HG03520 (cell line): ENCODE measurements around the gene HDHD5.

Source experiments
- ATAC-seq: cut with Tn5 transposase; IDR thresholded peaks from one replicate; pipeline ENCODE4 v1.9.1; 2021; ENCODE audit warnings: mild to moderate bottlenecking, moderate library complexity; ENCODE audit not compliant: unreplicated experiment

Gene HDHD5

DNA sequence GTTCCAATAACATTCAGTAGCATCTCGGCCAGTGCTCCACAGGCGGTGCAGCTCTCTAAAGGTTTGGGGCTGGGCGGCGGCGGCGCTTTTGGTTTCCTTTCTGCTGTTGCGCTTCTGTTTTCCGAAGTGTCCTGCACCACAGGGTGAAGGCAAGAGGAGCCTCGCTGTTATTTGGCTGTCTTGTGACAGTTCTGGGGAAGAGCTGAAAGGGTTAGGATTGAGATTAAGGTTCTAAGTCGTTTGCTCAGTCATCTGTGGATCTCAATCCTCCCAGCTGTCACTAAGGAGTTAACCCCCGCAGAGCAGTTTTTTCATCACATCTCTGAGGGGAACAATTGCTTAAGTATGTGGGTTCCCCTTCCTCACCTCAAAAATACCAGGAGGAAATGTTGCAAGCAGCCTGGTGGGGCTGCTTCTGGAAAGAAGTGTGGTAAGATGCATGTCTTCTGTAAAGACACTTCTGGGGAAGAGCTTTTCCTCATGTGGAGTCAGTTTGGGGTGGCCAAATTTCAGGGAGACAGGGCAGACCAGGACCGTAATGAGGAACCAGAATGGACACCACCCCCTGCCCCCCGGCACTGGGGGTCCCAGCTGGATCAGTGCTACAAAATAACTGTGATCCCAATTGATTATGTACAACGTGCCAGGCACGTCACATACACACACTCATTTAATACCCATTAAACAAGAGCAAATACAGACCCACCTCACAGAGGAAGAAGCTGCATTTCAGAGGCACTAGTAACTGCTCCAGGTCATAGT is 52.1 kb downstream of the HDHD5 start:
- ATAC-seq: no peak

DNA sequence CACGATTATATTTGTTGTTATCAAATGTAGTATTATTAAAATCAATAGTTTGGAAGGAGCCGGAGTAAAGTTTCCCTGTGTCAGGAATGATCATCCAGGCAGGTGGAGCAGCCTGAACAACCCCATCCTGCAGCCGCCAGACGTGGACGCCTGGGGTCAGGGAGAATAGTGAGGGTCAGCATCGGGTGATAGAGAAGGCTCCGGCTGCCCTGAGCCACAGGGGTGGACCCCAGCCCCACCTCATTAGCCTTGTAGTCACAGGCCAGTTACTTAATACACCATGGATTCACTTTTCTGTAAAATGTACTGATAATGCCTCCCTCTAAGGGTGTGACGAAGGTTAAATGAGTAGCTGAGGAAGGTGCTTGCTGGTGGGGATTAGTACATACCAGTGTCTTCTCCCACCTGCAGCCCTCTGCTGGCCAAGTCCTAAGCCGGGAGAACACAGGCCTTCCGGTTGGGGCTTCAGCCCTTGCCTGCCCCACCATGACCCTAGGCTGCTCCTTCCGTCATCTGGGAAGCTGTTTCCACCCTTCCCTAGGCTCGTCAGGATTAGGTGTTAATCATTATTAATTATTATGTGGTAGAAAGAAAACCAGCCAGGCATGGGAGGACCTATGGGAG is 52.8 kb downstream of the HDHD5 start:
- no peak for ATAC-seq

DNA sequence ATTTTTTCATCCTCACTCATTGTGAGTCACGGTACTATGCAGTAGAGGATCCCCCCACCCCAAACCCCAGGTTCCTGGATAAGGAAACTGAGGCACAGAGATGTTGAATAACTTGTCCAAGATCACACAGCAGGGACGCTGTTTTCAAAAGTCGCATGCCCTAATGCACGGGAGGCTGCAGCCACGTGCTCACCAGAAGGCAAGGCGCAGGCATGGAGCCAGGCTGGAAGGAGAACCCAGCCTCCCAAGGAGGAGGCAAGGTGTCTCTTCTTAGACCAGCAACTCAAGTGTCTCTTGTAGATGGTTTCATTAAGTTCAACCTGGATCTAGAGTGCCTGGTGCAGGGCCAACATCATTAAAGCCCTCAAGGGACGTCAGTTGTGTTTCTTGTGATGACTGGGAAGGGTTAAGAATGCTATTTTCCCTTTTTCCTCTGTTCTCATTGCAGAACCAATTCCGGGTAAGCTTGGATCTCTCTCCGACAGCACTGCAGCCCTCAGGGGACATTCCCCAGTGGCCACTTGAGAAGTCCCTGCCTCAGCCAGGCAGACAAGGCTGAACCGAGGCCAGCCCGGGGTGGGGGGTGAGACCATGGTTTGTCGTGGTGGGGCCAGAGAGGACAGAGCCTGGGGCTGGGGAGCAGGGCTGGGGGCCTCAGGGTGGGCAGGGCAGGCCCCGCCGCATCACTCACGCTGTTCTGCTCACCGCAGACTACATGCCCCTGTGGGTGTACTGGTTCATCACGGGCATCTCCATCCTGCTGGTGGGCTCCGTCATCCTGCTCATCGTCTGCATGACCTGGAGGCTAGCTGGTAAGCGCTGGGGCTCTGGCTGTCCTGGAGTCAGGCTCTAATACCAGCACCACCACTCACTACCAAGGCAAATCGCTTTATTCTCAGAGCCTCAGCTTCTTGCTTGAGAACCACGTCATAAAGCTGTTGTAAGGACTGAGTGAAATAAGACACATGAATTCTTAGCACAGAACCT is 53.6 kb downstream of the HDHD5 start:
- no peak for ATAC-seq

DNA sequence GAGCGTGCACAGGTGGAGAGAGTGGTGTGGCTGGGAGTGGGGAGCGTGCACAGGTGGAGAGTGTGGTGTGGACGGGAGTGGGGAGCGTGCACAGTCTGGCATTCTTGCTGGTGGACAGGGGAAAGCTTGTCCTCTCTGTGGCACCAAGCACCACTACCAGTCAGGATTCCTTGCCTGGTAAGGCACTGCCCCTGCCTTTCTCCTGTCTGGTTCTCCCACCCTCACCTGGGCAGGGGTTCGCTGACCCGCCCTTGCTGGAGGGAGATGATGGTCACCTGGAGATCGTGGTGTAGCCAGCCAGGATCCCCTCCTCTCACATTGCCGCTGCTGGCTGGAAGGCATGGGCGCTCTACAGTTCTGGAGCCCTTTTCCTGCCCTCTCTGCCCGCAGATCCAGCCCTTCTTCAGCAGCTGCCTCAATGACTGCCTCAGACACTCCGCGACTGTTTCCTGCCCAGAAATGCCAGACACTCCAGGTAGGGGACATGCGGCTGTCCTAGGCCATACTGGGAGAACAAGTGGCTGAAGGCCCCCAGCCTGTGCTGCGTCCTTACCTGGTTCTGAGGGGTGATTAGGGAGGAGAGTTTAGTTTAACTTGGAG is 54.6 kb downstream of the HDHD5 start:
- ATAC-seq: no peak

DNA sequence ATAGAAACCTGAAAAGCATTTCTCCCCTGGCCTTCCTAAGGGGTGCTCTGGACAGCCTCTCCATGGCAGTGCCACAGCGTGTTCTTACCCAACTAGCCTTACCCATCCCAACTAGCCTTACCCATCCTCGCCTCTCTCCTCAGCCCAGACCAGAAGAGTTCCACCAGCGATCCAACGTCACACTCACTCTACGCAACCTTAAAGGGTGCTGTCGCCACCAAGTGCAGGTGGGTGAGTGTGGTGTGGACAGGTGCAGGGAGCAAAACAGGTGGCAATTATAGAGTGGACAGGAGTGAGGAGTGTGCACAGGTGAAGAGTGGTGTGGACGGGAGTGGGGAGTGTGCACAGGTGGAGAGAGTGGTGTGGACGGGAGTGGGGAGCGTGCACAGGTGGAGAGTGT is 55.7 kb downstream of the HDHD5 start:
- ATAC-seq: no peak

DNA sequence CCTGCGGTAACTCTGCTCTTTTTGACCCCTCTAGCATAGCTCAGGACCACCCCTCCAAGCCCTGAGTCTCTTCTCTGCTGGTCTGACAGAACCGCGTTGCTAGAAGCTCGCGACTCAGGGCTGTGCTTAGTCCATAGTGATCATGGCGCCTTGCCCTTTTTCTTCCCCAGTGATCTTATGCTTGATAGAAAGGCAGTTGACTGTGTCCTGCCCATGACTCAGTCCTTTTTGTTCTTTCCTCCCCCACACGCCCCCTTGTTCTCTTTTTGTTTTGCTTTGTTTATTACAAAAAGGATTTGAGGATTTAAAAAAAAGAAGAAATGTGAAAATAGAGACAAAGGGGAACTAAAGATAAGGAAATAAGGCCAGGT is 56.8 kb downstream of the HDHD5 start:
- no peak for ATAC-seq

DNA sequence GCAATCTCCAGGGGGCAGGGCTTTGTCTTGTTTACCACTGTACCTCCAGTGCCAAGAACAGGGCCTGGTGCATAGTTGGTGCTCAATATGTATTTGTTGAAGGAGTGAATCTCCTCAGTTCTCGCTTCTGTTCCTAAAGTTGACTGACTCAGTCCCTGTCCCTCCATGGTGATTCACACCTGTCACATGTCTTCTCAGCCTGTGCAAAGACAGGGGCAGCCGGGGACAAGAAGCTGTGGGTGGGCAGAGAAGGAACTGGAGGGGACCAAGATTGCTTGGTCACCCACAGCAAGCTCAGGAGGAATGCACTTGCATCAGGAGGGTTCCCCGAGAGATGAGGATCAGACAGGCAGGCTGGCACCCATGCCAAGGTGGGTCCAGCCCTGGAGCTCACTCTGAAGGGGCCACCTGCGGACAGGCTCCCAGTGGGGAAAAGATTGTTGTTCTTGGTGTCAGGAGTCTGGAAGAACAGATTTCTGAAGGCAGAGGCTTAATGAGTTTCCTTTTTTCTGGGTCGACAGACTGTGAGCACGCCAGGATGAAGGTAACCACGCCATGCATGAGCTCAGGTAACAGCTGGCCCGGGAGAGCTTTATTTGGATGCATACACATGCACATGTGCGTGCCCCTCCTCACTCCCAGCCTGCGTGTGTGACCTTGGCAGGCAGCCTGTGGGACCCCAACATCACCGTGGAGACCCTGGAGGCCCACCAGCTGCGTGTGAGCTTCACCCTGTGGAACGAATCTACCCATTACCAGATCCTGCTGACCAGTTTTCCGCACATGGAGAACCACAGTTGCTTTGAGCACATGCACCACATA is 57.4 kb downstream of the HDHD5 start:
- no peak for ATAC-seq

DNA sequence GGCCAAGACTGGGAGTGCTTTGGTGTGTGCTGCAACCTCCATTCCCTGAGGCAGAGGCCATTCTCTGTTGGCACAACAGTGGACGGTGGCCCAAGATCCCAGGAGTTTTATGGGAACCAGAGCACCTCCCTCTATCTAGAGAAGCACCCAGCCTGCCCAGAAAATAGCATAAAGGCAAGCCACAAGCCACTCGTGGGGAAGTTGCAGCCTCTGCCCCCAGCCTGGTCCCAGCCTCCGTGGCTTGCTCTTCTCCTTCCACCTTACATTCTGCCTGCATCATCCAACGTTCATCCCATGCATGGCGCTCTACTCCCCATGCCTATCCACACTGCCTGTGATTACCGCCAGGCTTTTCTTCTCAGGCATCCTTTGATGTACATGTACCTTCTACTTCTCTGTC is 58.5 kb downstream of the HDHD5 start:
- no peak for ATAC-seq

DNA sequence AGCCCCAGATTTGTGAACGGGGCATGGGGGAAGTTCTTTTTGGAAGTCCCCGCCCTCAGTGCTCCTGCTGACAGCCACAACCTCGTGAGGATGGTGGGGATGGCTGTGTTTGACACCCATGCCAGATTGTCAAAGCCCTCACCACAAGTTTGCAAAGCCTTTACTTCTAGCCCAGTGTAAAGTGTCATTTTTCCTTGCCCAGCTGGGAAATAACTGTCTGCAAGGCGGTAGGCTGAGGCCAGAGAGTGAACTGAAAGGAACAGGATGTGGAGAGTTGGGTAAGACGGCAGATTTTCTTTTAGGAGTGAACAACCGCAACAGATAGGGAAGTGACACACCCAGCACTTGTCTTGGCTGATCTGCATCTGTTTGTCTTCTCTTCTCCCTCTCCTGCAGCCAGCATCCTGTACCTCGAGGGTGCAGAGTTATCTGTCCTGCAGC is 60.7 kb downstream of the HDHD5 start:
- no peak for ATAC-seq

DNA sequence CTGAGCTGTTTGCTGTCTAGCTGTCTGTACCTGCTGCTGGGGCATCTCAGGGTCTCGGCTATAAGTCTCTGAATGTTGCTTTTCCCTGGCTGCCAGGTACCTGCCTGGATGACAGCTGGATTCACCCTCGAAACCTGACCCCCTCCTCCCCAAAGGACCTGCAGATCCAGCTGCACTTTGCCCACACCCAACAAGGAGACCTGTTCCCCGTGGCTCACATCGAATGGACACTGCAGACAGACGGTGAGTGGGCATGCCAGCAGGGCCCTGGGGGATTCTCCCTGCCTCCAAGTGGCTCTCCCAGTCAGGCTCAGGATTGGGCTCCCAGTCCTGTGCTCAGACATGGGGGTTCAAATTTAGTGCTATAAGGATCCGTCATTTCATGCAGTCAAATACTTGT is 61.4 kb downstream of the HDHD5 start:
- no peak for ATAC-seq

DNA sequence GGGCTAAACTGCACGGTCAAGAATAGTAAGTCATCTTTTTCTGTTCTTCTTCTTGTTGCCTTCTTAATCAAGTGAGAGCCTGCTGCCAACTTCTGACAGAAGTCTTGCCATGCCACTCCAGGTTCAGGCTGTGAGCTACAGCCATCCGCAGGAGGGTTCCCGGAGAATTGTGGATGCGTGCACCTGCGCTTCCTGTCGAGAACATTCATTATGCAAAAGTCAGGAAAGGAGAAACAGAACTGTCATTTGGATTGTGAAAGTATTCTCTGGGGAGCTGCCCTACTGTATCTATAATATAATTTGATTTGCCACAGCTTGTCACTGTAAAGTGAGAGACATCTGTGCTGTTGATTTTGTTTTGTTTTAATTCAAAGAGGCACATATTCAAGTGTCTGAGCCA is 62.0 kb downstream of the HDHD5 start:
- no peak for ATAC-seq

DNA sequence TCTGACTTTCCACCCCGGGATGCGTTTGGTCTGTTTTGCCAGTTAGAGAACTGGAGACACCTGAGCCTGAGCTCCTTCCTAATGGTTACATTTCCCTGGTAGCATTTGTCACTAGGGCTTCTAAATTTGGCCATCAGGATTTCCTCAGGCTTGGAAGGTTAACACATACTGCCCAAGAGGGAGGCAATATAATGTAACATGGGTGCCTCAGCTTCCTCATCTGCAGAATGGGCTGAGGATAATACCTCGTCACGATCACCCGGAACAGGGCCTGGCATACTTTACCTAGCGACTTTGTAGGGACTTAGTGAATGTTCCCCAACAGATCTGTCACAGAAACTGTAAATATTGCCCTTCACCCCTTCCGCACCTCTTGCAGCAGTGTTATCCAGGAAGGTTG is 63.0 kb downstream of the HDHD5 start:
- ATAC-seq: no peak

DNA sequence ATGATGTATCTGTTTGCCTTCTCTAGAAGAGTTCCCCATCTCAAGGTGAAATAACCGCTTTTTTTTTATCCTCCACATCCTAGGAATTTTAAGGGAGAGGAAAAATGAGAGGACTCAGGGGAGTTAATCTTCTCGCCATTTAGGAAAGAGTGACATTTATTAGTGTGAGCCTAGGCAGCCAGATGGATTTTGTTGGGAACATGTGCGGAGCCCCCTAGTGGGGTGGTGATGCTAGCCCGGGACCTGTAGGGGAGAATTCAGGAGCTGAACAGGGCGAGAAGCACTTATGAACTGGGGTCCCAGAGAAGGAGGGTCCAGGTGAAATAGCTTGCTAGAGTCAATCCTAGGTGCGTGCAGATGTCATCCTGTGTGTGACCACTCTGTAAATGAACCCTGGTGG is 63.5 kb downstream of the HDHD5 start:
- no peak for ATAC-seq

DNA sequence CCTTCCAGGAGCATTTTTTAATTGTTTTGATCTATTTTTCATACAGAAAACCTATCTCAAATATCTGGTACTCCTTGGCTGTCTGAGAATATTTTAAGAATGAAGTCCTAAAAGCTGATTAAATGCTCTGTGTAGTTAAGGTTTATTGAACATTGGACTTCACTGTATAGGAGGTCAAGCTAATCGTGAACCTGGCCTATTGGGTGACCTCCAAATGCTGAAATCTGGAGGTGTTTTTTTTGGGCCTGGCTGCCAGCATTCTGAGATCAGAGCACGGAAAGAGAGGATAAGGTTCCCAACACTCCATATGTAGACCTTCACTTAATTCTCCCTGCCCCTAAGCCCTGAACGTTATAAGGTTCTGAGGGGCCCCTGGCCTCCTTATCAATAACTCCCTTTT is 66.0 kb downstream of the HDHD5 start:
- no peak for ATAC-seq

DNA sequence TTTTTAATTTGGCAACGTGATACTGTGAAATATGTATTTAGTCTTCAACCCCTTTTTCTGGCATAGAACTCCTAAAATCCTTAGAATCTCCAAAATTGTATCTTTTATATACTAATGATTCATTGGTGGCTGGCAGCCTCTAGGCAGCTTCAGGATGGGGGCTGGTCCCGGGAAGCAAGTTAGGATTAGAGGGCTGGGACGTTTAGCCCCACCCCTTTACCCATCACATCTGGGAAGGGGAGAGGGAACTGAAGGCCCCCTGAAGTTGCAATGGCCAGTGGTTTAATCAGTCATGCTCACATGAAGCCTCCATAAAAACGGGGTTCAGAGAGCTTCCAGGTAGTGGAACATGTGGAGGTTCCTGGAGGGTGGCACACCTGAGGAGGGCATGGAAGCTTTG is 67.2 kb downstream of the HDHD5 start:
- no peak for ATAC-seq

DNA sequence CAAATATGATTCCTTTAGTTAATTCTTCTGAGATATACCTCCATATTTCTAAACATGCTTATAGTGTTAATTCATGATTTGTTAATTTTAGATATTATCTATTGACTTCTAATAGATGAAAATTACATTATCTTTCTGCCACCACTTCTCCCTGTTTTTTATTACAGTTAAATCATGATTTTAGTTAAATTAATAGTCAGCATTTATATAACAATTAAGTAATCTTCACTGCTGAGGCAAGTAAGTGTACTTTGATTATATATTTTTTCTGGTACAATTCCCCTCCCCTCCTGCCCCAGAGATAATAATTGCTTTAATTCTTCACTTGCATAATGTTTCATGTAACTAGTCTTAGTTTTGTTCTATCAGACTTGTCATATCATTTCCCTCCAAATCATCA is 68.5 kb downstream of the HDHD5 start:
- no peak for ATAC-seq
